GM12878 (cell line): Measurements from ENCODE around the gene MCC.

Experiments
- BCLAF1 ChIP-seq: fragments of 450-650 bp; IDR thresholded peaks from 2 replicates; pipeline ENCODE4 v1.6.1; 2017; ENCODE audit warnings: antibody characterized with exemption, mild to moderate bottlenecking, moderate library complexity
- BRCA1 ChIP-seq: IDR thresholded peaks from 2 replicates; pipeline ENCODE4 v1.6.1; 2011; ENCODE audit warnings: low read depth, low read length, improper control_type of control experiment
- CTCF ChIP-seq, 3 experiments: IDR thresholded peaks in 2 of 3; conservative IDR thresholded peaks in 1 of 3; 2 replicates each; pipeline ENCODE4 v1.5.1; 2011; ENCODE audit warnings: low read depth in 3 of 3, low read length in 3 of 3, mild to moderate bottlenecking in 3 of 3, control low read depth in 2 of 3, moderate library complexity in 2 of 3, inconsistent platforms in 1 of 3, mixed read lengths in 1 of 3; ENCODE audit not compliant: control insufficient read depth in 2 of 3, insufficient read depth in 1 of 3; ENCODE audit errors: extremely low read depth in 1 of 3
- EGR1 ChIP-seq, 2 experiments: IDR thresholded peaks; 1 replicate in 1 of 2; 2 replicates in 1 of 2; pipeline ENCODE4 v1.6.1; 2011 to 2012; ENCODE audit warnings: low read depth in 2 of 2, low read length in 2 of 2, borderline replicate concordance in 1 of 2, mild to moderate bottlenecking in 1 of 2, moderate library complexity in 1 of 2
- HDAC6 ChIP-seq: fragments of 200-600 bp; sonication (generic); IDR thresholded peaks from one replicate; pipeline ENCODE4 v1.8.0; 2017; ENCODE audit warnings: antibody characterized with exemption; ENCODE audit not compliant: unreplicated experiment
- IRF3 ChIP-seq: fragments of 450-650 bp; IDR thresholded peaks from 2 replicates; pipeline ENCODE4 v1.6.1; 2014; ENCODE audit warnings: mild to moderate bottlenecking
- JUND ChIP-seq: IDR thresholded peaks from 2 replicates; pipeline ENCODE4 v1.6.1; 2012; ENCODE audit warnings: low read depth, mild to moderate bottlenecking, low read length, improper control_type of control experiment, moderate library complexity
- POLR2A ChIP-seq: IDR thresholded peaks from 2 replicates; pipeline ENCODE4 v1.6.1; 2011; ENCODE audit warnings: low read depth, mild to moderate bottlenecking, low read length
- POLR2AphosphoS5 ChIP-seq: IDR thresholded peaks from 2 replicates; pipeline ENCODE4 v1.6.1; 2011; ENCODE audit warnings: mild to moderate bottlenecking, low read length, inconsistent platforms
- SIX5 ChIP-seq: IDR thresholded peaks from 2 replicates; pipeline ENCODE4 v1.6.1; 2011; ENCODE audit warnings: mild to moderate bottlenecking, low read depth, low read length, moderate library complexity; ENCODE audit not compliant: severe bottlenecking
- TAF1 ChIP-seq: IDR thresholded peaks from 2 replicates; pipeline ENCODE4 v1.6.1; 2011; ENCODE audit warnings: mild to moderate bottlenecking, low read depth, low read length, borderline replicate concordance
- TF ChIP-seq, protein P1 (sequence below): IDR thresholded peaks from 2 replicates; pipeline ENCODE4 v1.6.1; 2012; ENCODE audit warnings: low read depth, low read length, improper control_type of control experiment

DNA sequence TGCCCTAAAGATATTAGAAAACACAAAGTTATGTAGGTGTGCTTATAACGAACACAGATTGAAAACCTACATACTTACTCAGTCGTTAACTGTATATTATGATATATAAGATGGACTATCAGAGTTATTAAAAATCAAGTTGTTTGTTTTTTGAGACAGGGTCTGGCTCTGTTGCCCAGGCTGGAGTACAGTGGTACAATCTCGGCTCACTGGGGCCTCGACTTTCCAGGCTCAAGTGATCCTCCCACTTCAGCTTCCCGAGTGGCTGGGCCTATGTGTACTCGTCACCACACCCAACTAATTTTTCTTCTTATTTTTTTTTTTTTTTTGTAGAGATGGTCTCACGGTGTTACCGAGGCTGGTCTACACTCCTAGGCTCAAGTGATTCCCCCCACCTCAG, 211.8 kb downstream of the MCC start:
- TF ChIP-seq IRF3 (no peak), CTCF (IDR thresholded peaks at IDR 0.05 in 2 of 3, conservative IDR thresholded peaks at IDR 0.05 in 1 of 3; ENCODE audit: control insufficient read depth in 2 of 3, extremely low read depth in 1 of 3, insufficient read depth in 1 of 3, low read depth in 3 of 3, low read length in 3 of 3) (no peak), BRCA1 (no peak), TAF1 (no peak), EGR1 (IDR thresholded peaks at IDR 0.05; ENCODE audit: borderline replicate concordance in 1 of 2, low read depth in 2 of 2, low read length in 2 of 2) (no peak), POLR2AphosphoS5 (no peak), BCLAF1 (no peak), SIX5 (no peak), JUND (no peak), POLR2A (no peak), HDAC6 (no peak)
- TF ChIP-seq, protein P1, sequence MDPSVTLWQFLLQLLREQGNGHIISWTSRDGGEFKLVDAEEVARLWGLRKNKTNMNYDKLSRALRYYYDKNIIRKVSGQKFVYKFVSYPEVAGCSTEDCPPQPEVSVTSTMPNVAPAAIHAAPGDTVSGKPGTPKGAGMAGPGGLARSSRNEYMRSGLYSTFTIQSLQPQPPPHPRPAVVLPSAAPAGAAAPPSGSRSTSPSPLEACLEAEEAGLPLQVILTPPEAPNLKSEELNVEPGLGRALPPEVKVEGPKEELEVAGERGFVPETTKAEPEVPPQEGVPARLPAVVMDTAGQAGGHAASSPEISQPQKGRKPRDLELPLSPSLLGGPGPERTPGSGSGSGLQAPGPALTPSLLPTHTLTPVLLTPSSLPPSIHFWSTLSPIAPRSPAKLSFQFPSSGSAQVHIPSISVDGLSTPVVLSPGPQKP, result no peak
